ENCODE measurements around the gene MEF2D. TPM values are rescaled to one million over a fixed set of nuclear protein-coding genes. Genes with fewer than 3 reads are reported as not detected.
A peak's percentile ranks its signal among the peaks of the same experiment; 100 is the strongest.

The MEF2D gene
- total RNA-seq, 1 donor from 2014 or later: 29.8 TPM

DNA sequence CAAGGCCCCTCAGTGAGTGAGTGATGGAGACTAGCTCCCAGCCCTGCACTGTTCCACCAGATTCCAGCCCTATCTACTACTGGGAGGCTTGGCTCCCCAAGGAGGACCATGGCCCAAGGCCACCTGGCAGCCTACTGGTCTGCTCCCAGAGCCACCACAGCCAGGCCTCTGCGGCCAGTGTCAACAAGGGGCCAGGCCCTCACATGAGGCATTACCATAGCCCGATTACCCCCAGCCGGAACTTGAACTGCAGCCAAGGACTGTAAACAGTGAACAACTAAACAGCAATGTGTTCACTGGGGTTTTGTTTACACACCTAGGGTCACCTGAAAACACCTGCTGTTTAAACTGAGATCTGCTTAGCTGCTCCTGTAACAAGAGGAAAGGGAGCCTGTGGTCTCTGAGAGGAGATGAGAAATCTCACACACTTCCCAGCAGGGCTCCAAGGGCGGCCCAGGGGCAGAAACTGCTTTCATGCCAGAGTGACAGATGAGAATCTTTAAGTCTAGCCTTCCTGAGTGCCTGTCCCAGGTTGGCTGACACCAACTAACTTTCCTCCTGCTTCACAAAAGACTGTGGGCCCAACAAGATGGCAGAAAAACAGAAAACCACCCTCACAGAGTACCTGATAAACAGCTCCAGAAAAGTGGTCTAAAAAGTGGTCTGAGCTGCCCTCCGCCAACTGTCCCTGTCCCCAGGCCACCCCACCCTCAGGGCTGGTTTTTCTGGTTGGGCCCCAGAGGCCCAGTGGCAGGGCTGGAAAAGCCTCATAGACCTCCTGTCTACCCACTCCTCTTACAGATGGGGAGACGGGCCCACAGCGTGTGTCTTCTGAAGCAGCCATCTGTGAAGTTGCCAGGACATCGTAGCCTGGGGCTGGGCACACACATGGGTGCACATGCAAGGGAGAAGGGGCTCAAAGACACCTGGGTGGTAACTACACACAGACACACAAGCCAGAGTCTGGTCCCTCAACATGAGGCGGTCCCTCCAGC is 28.8 kb downstream of the MEF2D start:
- H3K36me3 Mint-ChIP-seq (ENCODE audit: low read depth): peaks cover 58% of the 10 kb centered on the region

DNA sequence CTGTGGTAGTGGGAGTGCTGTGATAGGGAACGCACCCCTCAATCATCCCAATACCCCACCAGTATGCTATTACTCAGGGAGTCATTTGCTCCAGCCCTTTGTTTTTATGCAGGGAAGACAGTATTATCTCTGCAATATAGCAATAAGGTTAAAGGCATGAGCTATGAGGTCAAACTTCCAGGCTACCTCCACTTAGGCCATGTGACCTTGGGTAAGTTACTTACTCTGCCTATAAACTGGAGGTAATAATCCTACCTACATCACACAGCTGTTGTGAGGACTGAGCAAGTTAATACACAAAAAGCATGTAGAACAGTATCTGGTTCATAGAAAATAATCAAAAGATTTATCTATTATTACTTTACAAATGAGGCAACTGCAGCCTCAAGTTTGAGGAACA is 30.1 kb downstream of the MEF2D start:
- H3K4me1 Mint-ChIP-seq: peaks cover 4% of the 10 kb centered on the region
- DNase-seq: no peak
- no peak overlapping the region for H3K27ac Mint-ChIP-seq
- H3K36me3 Mint-ChIP-seq (ENCODE audit: low read depth): peaks cover 55% of the 10 kb centered on the region
- H3K4me3 Mint-ChIP-seq: no peak overlapping the region
- no peaks in the 10 kb centered on the region for H3K27me3 Mint-ChIP-seq
- no peaks in the 10 kb centered on the region for H3K9me3 Mint-ChIP-seq
- intact Hi-C loops (cut with micrococcal nuclease): no loop called here

More for the DNA sequence above, 28.8 kb downstream of the MEF2D start:
- peaks cover 10% of the 10 kb centered on the region for H3K4me1 Mint-ChIP-seq
- no peaks in the 10 kb centered on the region for H3K9me3 Mint-ChIP-seq
- intact Hi-C loops (cut with micrococcal nuclease): no loop called here
- H3K4me3 Mint-ChIP-seq: no peak overlapping the region
- no peaks in the 10 kb centered on the region for H3K27me3 Mint-ChIP-seq
- DNase-seq: no peak
- peak overlapping the region; percentile 40 for H3K27ac Mint-ChIP-seq

DNA sequence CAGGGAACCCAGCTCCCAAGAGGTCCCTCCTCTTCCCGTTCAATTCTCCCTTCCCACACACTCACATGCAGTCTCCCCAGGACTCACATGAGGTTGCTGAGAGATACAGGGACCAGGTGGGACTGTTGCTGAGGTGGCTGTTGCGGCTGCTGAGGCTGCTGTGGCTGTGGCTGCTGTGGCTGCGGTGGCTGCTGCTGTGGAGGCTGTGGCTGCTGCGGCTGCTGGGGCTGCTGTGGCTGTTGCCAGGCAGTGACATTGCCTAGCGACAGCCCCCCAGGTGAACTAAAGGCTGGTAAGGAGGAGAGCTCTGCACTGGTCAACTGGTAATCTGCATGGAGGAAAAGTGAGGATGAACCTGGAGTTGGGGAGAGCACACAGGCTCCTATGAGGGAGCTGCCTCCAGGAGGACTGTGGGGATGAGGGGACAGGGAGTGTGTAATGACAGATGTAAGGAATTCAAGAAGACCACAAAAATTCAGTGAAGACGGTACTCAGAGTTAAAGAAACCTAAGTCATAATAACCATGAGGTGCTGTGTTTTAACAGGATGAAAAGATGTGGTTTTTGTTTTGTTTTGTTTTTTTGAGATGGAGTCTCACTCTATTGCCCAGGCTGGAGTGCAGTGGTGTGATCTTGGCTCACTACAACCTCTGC is 31.8 kb downstream of the MEF2D start:
- Mint-ChIP-seq H3K4me3 (no peak overlapping the region), H3K36me3 (ENCODE audit: low read depth) (peaks cover 46% of the 10 kb centered on the region), H3K27ac (peak overlapping the region; percentile 56), H3K4me1 (peaks cover 9% of the 10 kb centered on the region), H3K27me3 (no peaks in the 10 kb centered on the region), H3K9me3 (no peaks in the 10 kb centered on the region)
- intact Hi-C loops (cut with micrococcal nuclease): no loop called here
- DNase-seq: no peak

DNA sequence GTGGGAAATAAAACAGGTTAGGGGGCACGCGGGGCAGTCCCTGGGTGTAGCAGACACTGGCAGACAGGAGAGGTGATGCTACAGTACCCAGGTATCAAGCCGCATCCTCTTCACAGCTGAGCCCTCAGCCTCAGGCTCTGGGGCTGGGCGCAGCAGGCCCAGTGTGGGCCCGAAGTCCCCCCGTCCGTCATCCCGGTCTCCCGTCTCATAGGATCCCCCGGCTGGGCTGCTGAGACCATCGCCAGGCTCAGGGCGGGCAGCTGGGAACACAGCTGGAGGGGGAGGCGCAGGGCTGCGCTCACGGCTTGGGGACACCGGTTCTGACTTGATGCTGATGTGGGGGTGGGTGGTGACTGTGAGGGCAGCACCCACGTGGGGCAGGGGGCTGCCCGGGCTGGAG is 32.7 kb downstream of the MEF2D start:
- H3K27me3 Mint-ChIP-seq: no peaks in the 10 kb centered on the region
- no peak for DNase-seq
- peaks cover 8% of the 10 kb centered on the region for H3K4me1 Mint-ChIP-seq
- no peaks in the 10 kb centered on the region for H3K9me3 Mint-ChIP-seq
- H3K4me3 Mint-ChIP-seq: no peak overlapping the region
- peak overlapping the region; percentile 56 for H3K27ac Mint-ChIP-seq
- H3K36me3 Mint-ChIP-seq (ENCODE audit: low read depth): peaks cover 40% of the 10 kb centered on the region
- intact Hi-C loops (cut with micrococcal nuclease): no loop called here

GRCh38 chr1:156467385-156467784 is 33.2 kb downstream of the MEF2D start:
- peaks cover 8% of the 10 kb centered on the region for H3K4me1 Mint-ChIP-seq
- H3K27ac Mint-ChIP-seq: no peak overlapping the region
- H3K9me3 Mint-ChIP-seq: no peaks in the 10 kb centered on the region
- intact Hi-C loops (cut with micrococcal nuclease): no loop called here
- peaks cover 40% of the 10 kb centered on the region for H3K36me3 Mint-ChIP-seq (ENCODE audit: low read depth)
- DNase-seq: no peak
- H3K4me3 Mint-ChIP-seq: no peak overlapping the region
- no peaks in the 10 kb centered on the region for H3K27me3 Mint-ChIP-seq

- no peak for DNase-seq
- peaks cover 30% of the 10 kb centered on the region for H3K36me3 Mint-ChIP-seq (ENCODE audit: low read depth)
- intact Hi-C loops (cut with micrococcal nuclease): no loop called here
- H3K4me1 Mint-ChIP-seq: peaks cover 8% of the 10 kb centered on the region
- no peaks in the 10 kb centered on the region for H3K27me3 Mint-ChIP-seq
- H3K27ac Mint-ChIP-seq: no peak overlapping the region
- H3K4me3 Mint-ChIP-seq: no peak overlapping the region
- H3K9me3 Mint-ChIP-seq: no peaks in the 10 kb centered on the region
These were observed 34.7 kb downstream of the MEF2D start for GRCh38 chr1:156465747-156466365.

- no peak for DNase-seq
- H3K36me3 Mint-ChIP-seq (ENCODE audit: low read depth): peaks cover 30% of the 10 kb centered on the region
- no peak overlapping the region for H3K4me3 Mint-ChIP-seq
- H3K9me3 Mint-ChIP-seq: no peaks in the 10 kb centered on the region
- peaks cover 8% of the 10 kb centered on the region for H3K4me1 Mint-ChIP-seq
- H3K27me3 Mint-ChIP-seq: no peaks in the 10 kb centered on the region
- intact Hi-C loops (cut with micrococcal nuclease): no loop called here
- H3K27ac Mint-ChIP-seq: no peak overlapping the region
These were observed 35.6 kb downstream of the MEF2D start for GRCh38 chr1:156464825-156465452.

GRCh38 chr1:156464335-156464734 is 36.2 kb downstream of the MEF2D start:
- intact Hi-C loops (cut with micrococcal nuclease): no loop called here
- Mint-ChIP-seq H3K4me3 (no peak overlapping the region), H3K27ac (no peak overlapping the region), H3K4me1 (peaks cover 8% of the 10 kb centered on the region), H3K9me3 (no peaks in the 10 kb centered on the region), H3K36me3 (ENCODE audit: low read depth) (peaks cover 26% of the 10 kb centered on the region), H3K27me3 (no peaks in the 10 kb centered on the region)
- DNase-seq: no peak

DNA sequence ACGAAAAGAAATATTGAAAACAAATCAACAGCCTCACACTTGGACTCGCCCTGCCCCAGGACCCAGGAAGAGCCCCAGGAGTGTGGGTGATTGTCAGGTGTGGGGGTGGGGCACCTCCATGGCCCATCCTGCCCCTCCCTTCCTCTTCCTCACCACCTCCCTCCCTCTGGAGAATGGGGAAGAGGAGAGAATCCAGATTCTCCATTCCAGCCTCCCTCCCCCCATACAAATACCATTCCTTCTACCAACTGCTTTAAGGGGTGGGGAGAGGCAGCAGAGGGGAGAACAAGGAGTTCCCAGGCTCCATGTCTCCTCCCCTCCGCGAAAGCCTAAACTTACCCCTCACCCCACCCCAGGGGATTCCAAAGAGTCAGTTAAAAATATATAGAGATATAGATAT is 36.7 kb downstream of the MEF2D start:
- Mint-ChIP-seq H3K27me3 (no peaks in the 10 kb centered on the region), H3K9me3 (no peaks in the 10 kb centered on the region), H3K27ac (no peak overlapping the region), H3K4me3 (no peak overlapping the region), H3K4me1 (peaks cover 8% of the 10 kb centered on the region), H3K36me3 (ENCODE audit: low read depth) (peaks cover 24% of the 10 kb centered on the region)
- intact Hi-C loops (cut with micrococcal nuclease): no loop called here
- DNase-seq: no peak

GRCh38 chr1:156462954-156463795 is 37.4 kb downstream of the MEF2D start:
- no peak overlapping the region for H3K27ac Mint-ChIP-seq
- no peak overlapping the region for H3K4me3 Mint-ChIP-seq
- no peak for DNase-seq
- peaks cover 21% of the 10 kb centered on the region for H3K36me3 Mint-ChIP-seq (ENCODE audit: low read depth)
- intact Hi-C loops (cut with micrococcal nuclease): no loop called here
- H3K27me3 Mint-ChIP-seq: no peaks in the 10 kb centered on the region
- no peaks in the 10 kb centered on the region for H3K9me3 Mint-ChIP-seq
- peaks cover 7% of the 10 kb centered on the region for H3K4me1 Mint-ChIP-seq

DNA sequence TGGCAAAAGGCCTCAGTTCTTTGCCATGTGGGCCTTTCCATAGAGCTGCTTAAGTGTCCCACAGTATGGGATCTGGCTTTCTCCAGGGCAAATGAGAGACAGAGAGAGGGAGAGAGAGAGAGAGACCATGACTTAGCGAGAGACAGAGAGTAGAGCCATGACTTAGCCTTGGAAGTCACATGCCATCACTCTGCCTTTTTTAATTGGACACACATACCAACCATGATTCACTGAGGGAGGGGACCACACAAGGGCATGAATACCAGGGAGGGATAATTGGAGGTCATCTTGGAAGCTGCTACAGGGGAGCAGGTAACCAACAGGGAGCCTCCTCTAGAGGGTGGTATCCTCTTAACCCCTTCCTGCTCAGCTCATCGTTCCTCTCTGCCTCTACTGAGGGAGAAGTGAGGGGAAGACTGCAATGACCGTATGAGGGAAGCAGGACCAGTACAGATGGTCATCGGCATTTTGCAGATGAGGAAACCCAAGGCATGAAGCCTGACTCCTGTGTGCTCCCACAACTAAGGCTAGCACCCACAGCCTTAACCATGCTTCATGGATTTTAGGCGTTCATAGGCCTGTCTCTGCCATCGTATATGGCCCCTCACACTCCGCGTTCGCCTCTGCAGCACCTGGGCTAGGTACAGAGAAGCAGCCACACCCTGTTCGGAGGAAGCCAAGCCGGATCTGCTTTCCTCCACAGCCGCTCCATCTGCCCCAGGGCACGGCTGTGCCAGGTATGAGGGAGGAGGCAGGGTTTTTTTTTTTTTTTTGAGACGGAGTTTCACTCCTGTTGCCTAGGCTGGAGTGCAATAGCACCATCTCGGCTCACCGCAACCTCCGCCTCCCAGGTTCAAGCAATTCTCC is 38.6 kb downstream of the MEF2D start:
- no peaks in the 10 kb centered on the region for H3K27me3 Mint-ChIP-seq
- DNase-seq: no peak
- H3K27ac Mint-ChIP-seq: no peak overlapping the region
- intact Hi-C loops (cut with micrococcal nuclease): no loop called here
- peaks cover 14% of the 10 kb centered on the region for H3K36me3 Mint-ChIP-seq (ENCODE audit: low read depth)
- peaks cover 10% of the 10 kb centered on the region for H3K4me1 Mint-ChIP-seq
- no peak overlapping the region for H3K4me3 Mint-ChIP-seq
- H3K9me3 Mint-ChIP-seq: no peaks in the 10 kb centered on the region

- intact Hi-C loops (cut with micrococcal nuclease): no loop called here
- Mint-ChIP-seq H3K27me3 (peaks cover 2% of the 10 kb centered on the region), H3K9me3 (no peaks in the 10 kb centered on the region), H3K36me3 (ENCODE audit: low read depth) (peaks cover 14% of the 10 kb centered on the region), H3K4me3 (no peak overlapping the region), H3K27ac (no peak overlapping the region), H3K4me1 (peaks cover 19% of the 10 kb centered on the region)
- no peak for DNase-seq
These were observed 39.5 kb downstream of the MEF2D start for GRCh38 chr1:156461109-156461508.

Data from activated CD4-positive, alpha-beta T cell treated with anti-CD3 and anti-CD28 coated beads, Interleukin-2, amount 10 ng/mL, durations not matched to agents 24 days and 14 days (primary cell).